NCI-H2171 (cell line): ENCODE results near the gene R3HDM4.

ENCODE experiments used
- DNase-seq: peaks from one replicate; lab custom pipeline; 2025; lab: John Stamatoyannopoulos, UW

The R3HDM4 gene

GRCh38 chr19:947090-947706 is 34.2 kb upstream of the R3HDM4 start:
- no peak for DNase-seq

DNA sequence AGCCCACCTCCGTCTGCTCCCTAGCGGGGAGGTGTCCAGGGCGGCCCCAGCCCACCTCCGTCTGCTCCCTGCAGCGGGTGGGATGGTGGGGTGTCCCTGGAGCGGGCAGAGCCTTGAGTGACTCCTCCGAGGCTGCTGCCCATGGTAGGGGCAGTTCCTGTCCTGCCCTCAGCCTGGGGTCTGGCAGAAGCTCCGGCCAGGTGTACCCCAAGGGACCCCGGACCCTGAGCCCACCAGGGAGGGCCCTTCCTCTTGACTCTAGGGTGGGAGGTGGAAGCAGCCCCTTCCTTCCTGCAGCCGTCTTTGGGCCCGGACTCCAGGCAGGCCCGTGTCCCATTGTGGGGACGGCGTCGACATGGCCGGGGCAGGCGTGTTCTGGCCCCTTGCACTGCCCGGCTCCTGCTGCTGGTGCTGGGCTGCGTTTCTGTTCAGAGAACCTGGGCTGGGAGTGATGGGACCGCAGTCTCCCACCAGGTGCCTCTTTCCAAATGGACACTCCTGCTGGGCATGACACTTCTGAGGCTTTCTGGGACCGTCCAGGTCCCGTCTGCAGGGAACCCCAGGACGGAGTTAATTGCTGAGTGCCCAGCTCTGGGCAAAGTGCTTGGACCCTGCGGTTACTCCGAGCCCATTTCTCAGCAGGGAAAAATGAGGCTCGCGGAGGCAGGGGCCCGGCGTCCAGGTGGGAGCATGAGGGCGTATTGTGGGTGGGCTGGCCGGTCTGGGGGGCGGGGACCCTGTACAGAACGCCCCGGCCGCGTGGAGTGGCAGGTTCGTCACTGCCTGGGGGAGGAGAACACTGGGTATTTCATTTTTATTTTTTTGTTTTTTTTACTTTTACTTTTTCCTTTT is 32.6 kb upstream of the R3HDM4 start:
- no peak for DNase-seq

DNA sequence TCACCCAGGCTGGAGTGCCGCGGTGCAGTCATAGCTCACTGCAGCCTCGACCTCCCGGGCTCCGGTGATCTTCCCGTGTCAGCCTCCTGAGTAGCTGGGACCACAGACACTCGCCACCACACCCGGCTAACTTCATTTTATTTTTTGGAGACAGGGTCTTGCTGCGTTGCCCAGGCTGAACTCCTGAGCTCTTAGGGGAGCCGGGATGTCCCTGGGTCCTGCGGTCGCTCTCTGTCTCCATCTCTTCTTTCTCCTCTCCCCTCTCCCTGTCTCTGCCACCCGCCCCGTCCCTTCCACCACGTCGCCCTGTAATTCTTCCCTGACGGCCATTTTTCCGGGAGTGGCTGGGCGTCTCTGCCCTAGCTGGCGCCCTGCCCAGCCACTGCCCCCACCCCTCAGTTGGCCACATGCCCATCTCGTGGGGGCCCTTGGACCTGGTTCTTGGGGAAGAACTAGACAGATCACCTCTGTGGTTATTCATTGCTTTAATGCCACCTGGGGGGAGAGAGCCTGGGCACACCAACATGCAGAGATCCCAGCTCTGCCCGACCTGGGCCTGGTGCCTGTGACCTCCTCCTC is 31.7 kb upstream of the R3HDM4 start:
- DNase-seq: no peak

DNA sequence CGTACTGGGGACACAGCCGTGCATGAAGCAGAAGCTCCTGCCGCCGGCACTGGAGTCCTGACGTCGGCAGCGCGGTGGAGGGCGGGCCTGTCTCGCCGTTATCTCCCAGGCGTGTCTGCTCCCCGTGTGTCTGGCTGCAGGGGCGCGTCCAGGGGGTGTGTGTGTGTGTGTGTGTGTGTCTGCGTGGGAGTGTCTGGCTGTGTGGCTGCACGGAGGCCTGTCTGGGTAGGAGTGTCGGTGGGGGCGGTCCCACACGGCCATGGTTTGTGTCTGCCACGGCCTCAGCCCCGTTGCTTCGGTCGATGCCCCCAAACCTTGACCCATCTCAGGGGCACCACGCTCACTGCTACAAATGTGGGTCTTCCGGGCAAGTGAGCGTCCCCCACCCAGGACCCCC is 31.1 kb upstream of the R3HDM4 start:
- DNase-seq: no peak

GRCh38 chr19:943551-944170 is 30.6 kb upstream of the R3HDM4 start:
- no peak for DNase-seq

DNA sequence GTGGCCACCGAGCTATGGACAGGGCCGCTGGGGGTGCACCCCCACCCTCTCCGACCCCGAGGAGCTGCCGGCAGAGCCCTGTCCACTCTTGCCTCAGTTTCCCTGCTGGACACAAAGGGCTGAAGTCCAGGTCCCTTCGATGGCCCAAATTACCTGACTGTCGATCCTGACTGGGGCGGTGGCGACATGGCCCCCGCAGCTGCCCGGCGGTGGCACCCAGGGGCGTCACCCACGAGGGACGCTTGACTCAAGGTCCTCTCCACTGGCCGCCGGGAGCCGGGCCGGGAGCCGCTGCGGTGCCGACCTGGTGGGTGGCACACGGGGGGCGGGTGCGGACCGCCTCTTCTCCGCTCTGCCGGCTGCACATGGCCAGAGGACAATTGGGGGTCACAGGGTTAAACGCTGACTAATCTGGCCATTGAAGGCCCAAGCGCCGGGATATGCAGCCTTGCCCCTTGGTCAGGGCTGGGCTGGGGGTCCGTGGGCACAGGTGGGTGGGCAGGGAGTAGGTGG is 29.2 kb upstream of the R3HDM4 start:
- DNase-seq: no peak

DNA sequence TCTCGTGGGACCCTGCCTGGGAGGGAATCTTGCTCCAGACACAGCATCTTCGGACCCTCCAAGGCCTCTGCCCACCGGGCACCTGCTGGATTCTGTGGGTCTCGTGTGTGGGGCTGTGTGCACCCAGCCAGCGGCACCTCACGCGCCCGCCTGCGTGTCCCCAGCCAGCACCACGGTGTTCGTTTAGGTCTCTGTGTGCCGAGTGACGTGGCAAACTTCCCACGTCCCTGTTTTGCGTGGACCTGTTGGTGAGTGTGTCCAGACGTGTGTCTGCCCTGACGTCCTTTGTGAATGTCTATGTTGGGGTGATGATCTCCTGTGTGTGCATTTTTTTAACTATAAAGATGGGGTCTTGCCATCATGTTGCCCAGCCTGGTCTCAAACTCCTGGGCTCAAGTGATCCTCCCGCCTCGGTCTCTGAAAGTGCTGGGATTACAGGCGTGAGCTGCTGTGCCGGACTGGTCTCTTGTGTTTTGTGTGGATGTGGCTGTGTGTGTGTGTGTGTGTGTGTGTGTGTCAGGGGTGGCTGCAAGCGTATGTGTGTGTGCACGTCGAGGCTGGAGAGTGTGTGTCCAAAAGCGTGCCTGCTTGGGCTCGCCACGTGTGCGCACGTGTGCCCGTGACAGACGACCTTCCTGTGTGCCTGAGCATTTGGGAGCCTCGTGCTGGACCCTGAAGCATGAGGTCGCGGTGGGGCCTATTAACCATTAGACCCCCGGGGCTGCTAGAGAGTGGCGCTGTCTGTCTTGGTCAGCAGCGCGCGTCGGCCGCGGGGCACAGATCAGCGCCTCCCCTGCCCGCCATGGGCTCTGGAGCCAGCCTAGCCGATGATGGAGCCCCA is 28.5 kb upstream of the R3HDM4 start:
- no peak for DNase-seq

- peak; percentile 49 for DNase-seq
Measured at GRCh38 chr19:940591-941291, 27.7 kb upstream of the R3HDM4 start.

DNA sequence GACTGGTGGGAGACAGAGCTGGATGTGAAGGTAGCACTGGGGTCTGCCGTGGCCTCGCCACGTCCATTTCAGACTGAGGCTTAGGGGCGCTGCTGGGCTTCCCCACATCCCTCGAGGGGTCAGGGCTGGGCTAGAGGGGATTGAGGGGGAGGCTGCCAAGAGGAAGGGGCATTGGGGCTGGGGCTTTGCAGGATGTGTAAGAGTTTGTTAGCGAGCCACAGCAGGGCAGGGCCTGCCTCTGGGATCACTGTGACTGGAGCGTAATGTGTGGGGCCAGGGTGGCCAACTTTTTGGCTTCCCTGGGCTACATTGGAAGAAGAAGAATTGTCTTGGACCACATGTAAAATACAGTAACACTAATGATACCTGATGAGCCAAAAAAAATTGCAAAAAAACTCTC is 26.9 kb upstream of the R3HDM4 start:
- DNase-seq: no peak

GRCh38 chr19:939439-939838 is 26.4 kb upstream of the R3HDM4 start:
- no peak for DNase-seq

- DNase-seq: no peak
Measured at GRCh38 chr19:938233-938923, 25.4 kb upstream of the R3HDM4 start.

- DNase-seq: no peak
Measured at GRCh38 chr19:937259-937694, 24.3 kb upstream of the R3HDM4 start.

DNA sequence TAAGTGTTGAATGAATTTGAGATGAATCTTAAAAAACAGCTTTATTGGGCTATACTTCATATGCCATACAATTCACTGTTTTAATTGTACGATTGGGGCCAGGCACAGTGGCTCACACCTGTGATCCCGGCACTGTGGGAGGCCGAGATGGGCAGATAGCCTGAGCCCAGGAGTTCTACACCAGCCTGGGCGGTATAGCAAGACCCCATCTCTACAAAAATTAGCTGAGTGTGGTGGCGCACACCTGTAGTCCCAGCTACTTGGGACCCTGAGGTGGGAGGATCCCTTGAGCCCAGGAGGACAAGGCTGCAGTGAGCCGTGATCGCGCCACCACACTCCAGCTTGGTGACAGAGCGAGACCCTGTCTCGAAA is 23.1 kb upstream of the R3HDM4 start:
- no peak for DNase-seq

DNA sequence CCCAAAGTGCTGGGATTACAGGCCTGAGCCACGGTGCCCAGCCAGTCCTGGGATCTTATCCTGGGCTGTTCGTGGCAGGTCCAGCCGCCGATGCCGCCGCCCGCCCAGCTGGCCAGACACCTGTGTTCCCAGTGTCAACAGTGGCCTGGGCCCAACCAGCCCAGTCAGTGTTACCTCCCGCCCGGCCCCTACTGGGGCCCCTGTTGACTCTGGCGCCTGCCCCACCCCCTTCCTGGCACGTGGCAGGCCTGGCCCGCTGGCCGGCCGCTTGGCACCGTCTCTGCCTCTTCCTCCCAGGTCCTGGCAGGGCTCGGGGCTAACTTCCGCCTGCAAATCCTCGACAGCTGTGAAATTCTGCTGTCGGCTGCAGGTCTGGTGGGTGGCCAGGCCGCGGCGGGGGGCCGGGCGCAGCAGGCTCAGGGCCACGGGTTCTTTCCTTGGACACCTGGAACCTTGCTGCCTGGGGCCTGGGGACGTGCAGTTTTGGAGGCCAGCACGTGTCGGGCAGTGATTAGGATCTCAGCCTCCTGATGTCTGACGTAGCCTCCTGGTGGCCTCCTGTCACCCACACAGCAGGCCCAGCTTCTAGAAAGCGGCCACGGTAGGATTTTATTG is 22.0 kb upstream of the R3HDM4 start:
- no peak for DNase-seq

DNA sequence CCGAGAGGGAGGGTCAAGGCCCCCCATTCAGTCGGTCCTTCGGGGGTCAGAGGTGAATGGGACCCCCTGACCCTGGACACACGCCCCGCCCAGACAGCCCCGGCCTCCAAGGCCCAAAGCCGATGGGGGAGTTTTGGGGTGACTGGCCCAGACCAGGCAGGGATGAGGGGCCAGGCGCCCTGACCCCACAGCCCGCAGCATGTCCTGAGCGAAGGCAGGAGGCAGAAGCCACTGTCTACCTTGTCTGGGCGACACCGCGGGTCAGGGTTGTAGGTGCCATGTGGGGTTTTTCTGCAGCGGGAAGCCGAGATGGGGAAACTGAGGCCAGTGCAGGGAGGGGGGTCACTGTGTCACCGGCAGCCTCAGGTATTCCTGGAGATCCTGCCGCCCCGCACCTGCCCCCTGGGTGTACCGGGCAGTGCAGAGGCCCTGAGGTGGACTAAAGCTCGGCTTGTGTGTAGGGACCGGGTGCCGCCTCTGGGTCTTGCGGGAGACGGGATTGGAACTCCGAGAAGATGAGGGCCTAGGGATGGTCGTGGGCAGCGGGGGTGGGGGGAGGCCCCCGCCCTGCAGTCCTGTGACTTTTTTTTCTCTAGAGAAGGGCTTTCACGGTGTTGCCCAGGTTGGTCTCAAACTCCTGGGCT is 21.3 kb upstream of the R3HDM4 start:
- DNase-seq: no peak

GRCh38 chr19:933553-933882 is 20.5 kb upstream of the R3HDM4 start:
- no peak for DNase-seq

DNA sequence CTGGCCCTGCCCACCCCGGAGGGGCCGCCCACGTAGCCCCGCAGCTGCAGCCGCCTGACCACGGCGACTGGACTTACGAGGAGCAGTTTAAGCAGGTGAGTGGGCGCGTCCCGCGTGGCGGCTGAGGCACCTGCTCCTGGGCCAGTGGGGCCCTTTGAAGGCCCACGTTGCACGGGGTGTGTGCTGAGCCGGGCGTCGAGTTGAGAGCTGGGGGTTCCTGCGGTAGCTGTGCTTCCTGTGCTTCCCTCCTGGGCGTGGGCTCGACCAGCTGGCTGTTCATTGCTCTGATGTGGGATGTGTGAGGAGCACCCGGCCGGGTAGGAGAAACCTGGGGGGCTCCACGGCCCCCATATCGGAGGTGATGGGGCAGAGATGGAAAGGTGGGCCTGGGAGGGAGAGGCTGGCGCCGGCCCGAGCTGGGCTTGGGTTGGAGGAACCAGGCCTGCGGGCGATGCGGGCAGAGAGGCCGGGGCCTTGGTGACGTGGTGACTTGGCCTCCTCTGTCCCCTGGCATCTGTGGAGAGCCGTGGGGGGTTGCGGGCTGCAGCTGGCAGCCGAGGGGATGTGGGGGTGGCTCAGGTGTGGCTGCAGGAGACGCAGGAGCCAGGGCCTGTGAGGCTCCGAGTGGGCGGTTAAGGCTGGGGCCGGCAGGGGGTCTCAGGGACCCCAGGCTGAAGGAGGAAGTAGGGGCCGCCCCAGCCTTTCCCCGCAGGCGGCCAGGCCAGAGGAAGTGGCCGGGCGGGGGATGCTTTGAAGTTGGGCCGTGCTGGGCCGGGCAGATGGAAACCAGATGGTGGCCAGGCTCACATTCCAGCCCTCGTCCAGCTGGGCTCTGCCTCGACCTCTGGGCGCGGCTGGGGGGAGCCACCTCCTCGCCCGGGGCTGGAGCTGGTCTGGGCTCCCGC is 19.9 kb upstream of the R3HDM4 start:
- DNase-seq: no peak

DNA sequence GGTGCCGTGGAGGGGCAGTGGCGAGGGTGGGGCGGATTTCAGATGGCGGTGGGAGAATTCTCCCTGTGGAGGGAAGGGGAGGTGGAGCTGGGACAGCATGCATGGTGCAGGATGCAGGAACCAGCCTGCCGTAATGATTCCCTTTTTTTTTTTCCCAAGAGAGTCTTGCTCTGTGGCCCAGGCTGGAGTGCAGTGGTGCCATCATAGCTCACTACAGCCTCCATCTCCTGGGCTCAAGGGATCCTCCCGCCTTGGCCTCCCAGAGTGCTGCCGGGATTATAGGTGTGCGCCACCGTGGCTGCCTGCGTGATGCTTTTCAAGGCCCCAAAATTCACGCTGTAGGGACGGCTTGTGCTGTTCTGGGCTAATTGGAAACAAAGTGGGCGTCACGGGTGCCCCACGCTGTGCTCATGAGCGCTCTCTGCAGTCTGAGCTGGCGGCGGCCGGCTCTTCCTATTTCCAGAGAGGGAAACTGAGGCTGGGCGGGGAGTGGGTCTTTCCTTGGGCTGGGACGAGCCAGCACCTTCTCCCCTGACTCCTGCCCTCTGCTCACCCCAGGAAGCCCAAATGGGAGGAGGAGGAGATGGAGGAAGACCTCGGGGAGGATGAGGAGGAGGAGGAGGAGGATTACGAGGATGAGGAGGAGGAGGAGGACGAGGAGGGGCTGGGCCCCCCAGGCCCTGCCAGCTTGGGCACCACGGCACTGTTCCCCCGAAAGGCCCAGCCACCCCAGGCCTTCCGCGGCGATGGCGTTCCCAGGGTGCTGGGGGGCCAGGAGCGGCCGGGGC is 19.0 kb upstream of the R3HDM4 start:
- DNase-seq: no peak
